IPS-18a (cell line): ENCODE results near the gene TCEANC2.

Source experiments
- H3K27ac ChIP-seq: one replicate; pipeline ENCODE4 v1.5.1; 2013; ENCODE audit warnings: low read length
- H3K27me3 ChIP-seq: one replicate; pipeline ENCODE4 v1.6.1; 2013; ENCODE audit warnings: mild to moderate bottlenecking, low read length; ENCODE audit not compliant: control insufficient read depth, insufficient read depth
- H3K36me3 ChIP-seq: one replicate; pipeline ENCODE4 v1.6.1; 2013; ENCODE audit warnings: low read depth, low read length; ENCODE audit not compliant: control insufficient read depth
- H3K4me1 ChIP-seq: one replicate; pipeline ENCODE4 v1.6.1; 2013; ENCODE audit warnings: low read depth, low read length; ENCODE audit not compliant: control insufficient read depth
- H3K4me3 ChIP-seq: one replicate; pipeline ENCODE4 v1.5.1; 2013; ENCODE audit warnings: low read length
- H3K9ac ChIP-seq: one replicate; pipeline ENCODE4 v1.6.1; 2013; ENCODE audit warnings: mild to moderate bottlenecking, low read length, moderate library complexity
- H3K9me3 ChIP-seq: one replicate; pipeline ENCODE4 v1.6.1; 2013; ENCODE audit warnings: low read depth, low read length; ENCODE audit not compliant: control insufficient read depth

TCEANC2 gene

GRCh38 chr1:54120698-54121481 lies 67.5 kb downstream of the TCEANC2 start:
- H3K27ac ChIP-seq, result no peak overlapping the region
- H3K9me3 ChIP-seq, result no peaks in the 10 kb centered on the region
- peak overlapping the region; percentile 16 for H3K4me3 ChIP-seq
- no peak overlapping the region for H3K9ac ChIP-seq
- peaks cover 14% of the 10 kb centered on the region for H3K27me3 ChIP-seq
- H3K4me1 ChIP-seq, result peaks cover 11% of the 10 kb centered on the region
- no peaks in the 10 kb centered on the region for H3K36me3 ChIP-seq

DNA sequence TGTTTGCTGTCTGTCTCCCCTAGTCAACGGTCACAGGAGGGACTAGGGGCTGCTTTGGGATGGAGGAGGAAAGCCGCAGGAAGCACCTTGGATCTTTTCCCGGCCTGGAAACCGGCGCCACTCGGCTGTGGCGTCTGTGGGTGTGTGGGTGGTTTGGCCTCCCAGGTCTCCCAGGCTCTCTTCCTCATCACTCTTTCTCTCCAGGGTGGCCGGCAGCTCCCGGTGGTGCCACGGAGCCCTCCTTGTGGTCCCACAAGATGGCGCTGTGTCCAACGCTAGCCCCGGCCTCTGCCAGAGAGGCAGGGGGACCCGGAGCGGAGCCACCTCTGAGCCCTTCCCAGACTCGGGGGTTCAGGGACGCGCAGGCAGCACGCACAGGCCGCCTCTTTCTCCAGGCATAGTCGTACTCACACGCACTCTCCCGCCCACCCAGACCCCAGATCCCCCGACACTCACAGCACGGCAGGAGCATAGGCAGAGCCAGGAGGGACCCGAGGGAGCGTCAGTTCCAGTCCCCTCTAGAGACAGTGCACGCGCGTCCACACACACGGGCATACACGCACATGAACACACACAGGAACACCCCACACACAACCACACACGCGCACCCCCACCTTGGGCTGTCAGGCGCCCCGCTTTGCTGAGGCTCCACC lies 68.2 kb downstream of the TCEANC2 start:
- Histone ChIP-seq H3K4me3 (peak overlapping the region; percentile 16), H3K36me3 (no peaks in the 10 kb centered on the region), H3K27ac (no peak overlapping the region), H3K9me3 (no peaks in the 10 kb centered on the region), H3K4me1 (peaks cover 11% of the 10 kb centered on the region), H3K27me3 (peaks cover 14% of the 10 kb centered on the region), H3K9ac (no peak overlapping the region)

GRCh38 chr1:54122135-54122751 lies 68.8 kb downstream of the TCEANC2 start:
- Histone ChIP-seq H3K27ac (no peak overlapping the region), H3K4me1 (peaks cover 11% of the 10 kb centered on the region), H3K9ac (no peak overlapping the region), H3K36me3 (no peaks in the 10 kb centered on the region), H3K9me3 (no peaks in the 10 kb centered on the region), H3K4me3 (peak overlapping the region; percentile 16), H3K27me3 (peaks cover 14% of the 10 kb centered on the region)

- no peak overlapping the region for H3K27ac ChIP-seq
- peaks cover 11% of the 10 kb centered on the region for H3K4me1 ChIP-seq
- no peaks in the 10 kb centered on the region for H3K9me3 ChIP-seq
- H3K9ac ChIP-seq, result no peak overlapping the region
- H3K36me3 ChIP-seq, result no peaks in the 10 kb centered on the region
- peaks cover 14% of the 10 kb centered on the region for H3K27me3 ChIP-seq
- H3K4me3 ChIP-seq, result no peak overlapping the region
Observed at GRCh38 chr1:54122992-54123391, 69.6 kb downstream of the TCEANC2 start.

- Histone ChIP-seq H3K4me3 (no peak overlapping the region), H3K9me3 (no peaks in the 10 kb centered on the region), H3K27me3 (peaks cover 14% of the 10 kb centered on the region), H3K4me1 (peaks cover 11% of the 10 kb centered on the region), H3K27ac (no peak overlapping the region), H3K36me3 (no peaks in the 10 kb centered on the region), H3K9ac (no peak overlapping the region)
Observed at GRCh38 chr1:54124472-54124871, 71.1 kb downstream of the TCEANC2 start.

- Histone ChIP-seq H3K36me3 (no peaks in the 10 kb centered on the region), H3K27me3 (peaks cover 14% of the 10 kb centered on the region), H3K4me3 (no peak overlapping the region), H3K4me1 (peaks cover 11% of the 10 kb centered on the region), H3K9me3 (no peaks in the 10 kb centered on the region), H3K9ac (no peak overlapping the region), H3K27ac (no peak overlapping the region)
Observed at GRCh38 chr1:54124906-54125305, 71.5 kb downstream of the TCEANC2 start.

DNA sequence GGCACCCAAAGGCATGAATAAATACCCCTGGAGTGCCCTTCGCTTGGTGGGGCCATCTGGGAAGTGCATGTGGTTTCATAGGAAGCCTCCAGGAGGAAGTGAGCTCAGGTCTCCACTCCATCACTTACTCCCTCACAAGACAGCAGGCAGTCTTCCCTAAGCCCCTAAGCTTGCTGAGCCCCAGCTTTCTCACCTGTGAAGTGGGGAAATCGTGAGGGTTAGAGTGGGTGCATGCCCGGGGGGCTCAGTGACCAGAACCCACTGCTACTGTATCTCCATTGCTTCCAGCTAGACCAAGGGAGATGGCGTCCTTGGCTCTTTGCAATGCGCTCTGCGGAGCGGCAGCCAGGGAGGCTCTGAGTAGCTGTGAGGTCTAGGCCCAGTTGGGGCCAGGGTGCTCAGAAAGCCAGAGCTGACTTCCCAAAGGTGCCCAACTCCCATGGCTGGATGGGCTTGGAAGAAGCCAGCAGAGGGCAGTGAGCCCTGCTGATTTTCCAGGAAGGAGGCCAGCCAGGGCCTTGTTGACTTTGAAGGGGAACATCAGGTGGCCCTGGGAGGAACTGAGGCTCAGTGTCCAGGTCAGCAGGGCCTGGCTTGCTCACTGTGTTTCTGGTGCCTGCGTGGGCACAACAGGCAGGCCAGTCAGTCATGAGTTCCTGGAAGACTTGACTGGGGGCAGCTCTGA lies 72.1 kb downstream of the TCEANC2 start:
- H3K36me3 ChIP-seq, result no peaks in the 10 kb centered on the region
- H3K9ac ChIP-seq, result no peak overlapping the region
- H3K4me3 ChIP-seq, result no peak overlapping the region
- H3K9me3 ChIP-seq, result no peaks in the 10 kb centered on the region
- peaks cover 14% of the 10 kb centered on the region for H3K27me3 ChIP-seq
- peaks cover 11% of the 10 kb centered on the region for H3K4me1 ChIP-seq
- H3K27ac ChIP-seq, result no peak overlapping the region

- Histone ChIP-seq H3K27me3 (peaks cover 14% of the 10 kb centered on the region), H3K36me3 (no peaks in the 10 kb centered on the region), H3K27ac (no peak overlapping the region), H3K9me3 (no peaks in the 10 kb centered on the region), H3K9ac (no peak overlapping the region), H3K4me1 (peaks cover 8% of the 10 kb centered on the region), H3K4me3 (no peak overlapping the region)
Observed at GRCh38 chr1:54126271-54126815, 72.9 kb downstream of the TCEANC2 start.

GRCh38 chr1:54127594-54128300 lies 74.3 kb downstream of the TCEANC2 start:
- Histone ChIP-seq H3K27me3 (peaks cover 3% of the 10 kb centered on the region), H3K9me3 (no peaks in the 10 kb centered on the region), H3K27ac (no peak overlapping the region), H3K4me3 (no peak overlapping the region), H3K4me1 (peaks cover 8% of the 10 kb centered on the region), H3K36me3 (no peaks in the 10 kb centered on the region), H3K9ac (no peak overlapping the region)

DNA sequence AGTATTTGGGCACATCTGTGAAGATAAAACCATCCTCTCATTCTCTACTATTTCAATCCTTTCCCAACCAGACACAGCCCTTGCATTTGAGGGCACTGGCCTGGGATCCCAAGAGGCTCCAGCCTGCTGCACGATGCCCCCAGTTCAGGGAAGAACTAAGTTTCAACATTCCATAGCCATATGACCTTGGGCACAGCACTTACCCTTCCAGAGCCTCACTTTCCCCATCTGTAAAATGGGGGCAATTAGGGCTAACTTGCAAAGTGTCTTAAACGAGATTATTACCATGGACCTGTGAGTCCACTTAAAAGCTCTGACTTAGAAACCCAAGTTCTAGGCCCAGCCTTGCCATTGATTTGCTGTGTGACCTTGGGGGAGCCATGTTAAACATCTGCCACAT lies 76.5 kb downstream of the TCEANC2 start:
- H3K27ac ChIP-seq, result no peak overlapping the region
- H3K4me1 ChIP-seq, result peaks cover 2% of the 10 kb centered on the region
- H3K36me3 ChIP-seq, result no peaks in the 10 kb centered on the region
- H3K9me3 ChIP-seq, result no peaks in the 10 kb centered on the region
- H3K27me3 ChIP-seq, result no peaks in the 10 kb centered on the region
- no peak overlapping the region for H3K4me3 ChIP-seq
- H3K9ac ChIP-seq, result no peak overlapping the region

DNA sequence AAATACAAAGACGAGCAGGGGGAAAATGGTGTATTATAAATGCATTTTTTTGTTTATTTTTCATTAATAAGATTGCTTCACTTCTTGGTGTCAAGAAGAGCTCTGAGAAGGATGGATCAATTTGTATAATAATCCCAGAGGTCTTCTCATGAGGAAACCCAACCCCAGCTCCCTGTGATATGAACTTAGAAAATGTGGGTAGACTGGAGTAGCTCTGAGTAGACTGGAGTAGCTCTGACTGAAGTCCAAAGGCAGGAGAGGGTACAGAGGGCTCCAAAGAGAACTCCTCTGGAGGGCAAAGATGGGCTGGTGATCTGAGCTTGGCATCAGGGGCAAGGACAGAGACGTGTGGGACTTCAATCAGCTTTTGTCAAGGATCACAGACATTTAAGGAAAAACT lies 78.0 kb downstream of the TCEANC2 start:
- no peak overlapping the region for H3K27ac ChIP-seq
- H3K9ac ChIP-seq, result no peak overlapping the region
- no peak overlapping the region for H3K4me3 ChIP-seq

More for the DNA sequence above, 78.0 kb downstream of the TCEANC2 start:
- Histone ChIP-seq H3K27me3 (no peaks in the 10 kb centered on the region), H3K4me1 (peaks cover 18% of the 10 kb centered on the region), H3K36me3 (no peaks in the 10 kb centered on the region), H3K9me3 (no peaks in the 10 kb centered on the region)
